Vagina (tissue), 2 donors: ENCODE results near the gene MB.

Experiments used
- POLR2A ChIP-seq, 2 donors: fragments of 450-650 bp; IDR thresholded peaks; one replicate each; pipeline ENCODE4 v1.6.1; 2017; ENCODE audit warnings: antibody characterized with exemption in 2 of 2, mild to moderate bottlenecking in 2 of 2, moderate library complexity in 2 of 2
- TF ChIP-seq, protein P1 (sequence below), 3 experiments: fragments of 450-650 bp in 2 of 3; fragments of 200-600 bp in 1 of 3; sonication (generic) in 1 of 3; IDR thresholded peaks; one replicate each; pipeline ENCODE4 v1.5.1; 2017 to 2019; ENCODE audit warnings: antibody characterized with exemption in 3 of 3, mild to moderate bottlenecking in 2 of 3, moderate library complexity in 2 of 3

- TF ChIP-seq POLR2A (IDR thresholded peaks at IDR 0.05), result no peak
- TF ChIP-seq, protein P1, sequence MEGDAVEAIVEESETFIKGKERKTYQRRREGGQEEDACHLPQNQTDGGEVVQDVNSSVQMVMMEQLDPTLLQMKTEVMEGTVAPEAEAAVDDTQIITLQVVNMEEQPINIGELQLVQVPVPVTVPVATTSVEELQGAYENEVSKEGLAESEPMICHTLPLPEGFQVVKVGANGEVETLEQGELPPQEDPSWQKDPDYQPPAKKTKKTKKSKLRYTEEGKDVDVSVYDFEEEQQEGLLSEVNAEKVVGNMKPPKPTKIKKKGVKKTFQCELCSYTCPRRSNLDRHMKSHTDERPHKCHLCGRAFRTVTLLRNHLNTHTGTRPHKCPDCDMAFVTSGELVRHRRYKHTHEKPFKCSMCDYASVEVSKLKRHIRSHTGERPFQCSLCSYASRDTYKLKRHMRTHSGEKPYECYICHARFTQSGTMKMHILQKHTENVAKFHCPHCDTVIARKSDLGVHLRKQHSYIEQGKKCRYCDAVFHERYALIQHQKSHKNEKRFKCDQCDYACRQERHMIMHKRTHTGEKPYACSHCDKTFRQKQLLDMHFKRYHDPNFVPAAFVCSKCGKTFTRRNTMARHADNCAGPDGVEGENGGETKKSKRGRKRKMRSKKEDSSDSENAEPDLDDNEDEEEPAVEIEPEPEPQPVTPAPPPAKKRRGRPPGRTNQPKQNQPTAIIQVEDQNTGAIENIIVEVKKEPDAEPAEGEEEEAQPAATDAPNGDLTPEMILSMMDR (IDR thresholded peaks at IDR 0.05), result no peak
Observed at GRCh38 chr22:35624547-35624946, 7.4 kb upstream of the MB start.
